ENCODE data around the gene CEBPZ.

- TF ChIP-seq CTCF (IDR thresholded peaks at IDR 0.05; ENCODE audit: borderline replicate concordance, extremely low read depth, low read length, poor library complexity, severe bottlenecking) = no peak
- TF ChIP-seq EZH2 (IDR thresholded peaks at IDR 0.05; ENCODE audit: borderline replicate concordance, low read depth, low read length, severe bottlenecking) = no peak
Measured at GRCh38 chr2:37196320-37197195, 34.8 kb downstream of the CEBPZ start, which contains the start of gene CEBPZOS.

All from DND-41 (cell line).